CD4-positive, alpha-beta T cell treated with Interleukin-10 for 1 hour (primary cell): Measurements from ENCODE around the gene ECHS1.
"Not testable (repeated sequence)": the region's sequence is repeated elsewhere in the genome, so short reads cannot be mapped to it uniquely, and the experiment has no call there.

Experiments used
- DNase-seq: peaks from one replicate; pipeline ENCODE4 v3.0.0-alpha.2; 2020

The ECHS1 gene

DNA sequence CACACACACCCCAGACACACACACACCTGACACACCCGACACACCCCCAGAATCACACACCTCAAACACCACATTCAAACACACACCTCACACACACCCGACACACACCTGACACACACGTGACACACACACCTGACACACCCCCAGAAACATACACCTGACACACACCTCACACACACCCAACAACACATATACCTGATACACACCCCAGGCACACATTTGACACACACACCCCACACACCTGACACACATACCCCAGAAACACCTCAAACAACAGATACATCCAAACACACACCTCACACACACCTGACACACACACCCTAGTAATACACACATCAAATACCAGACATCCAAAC, 35.8 kb downstream of the ECHS1 start:
- DNase-seq: no peak

DNA sequence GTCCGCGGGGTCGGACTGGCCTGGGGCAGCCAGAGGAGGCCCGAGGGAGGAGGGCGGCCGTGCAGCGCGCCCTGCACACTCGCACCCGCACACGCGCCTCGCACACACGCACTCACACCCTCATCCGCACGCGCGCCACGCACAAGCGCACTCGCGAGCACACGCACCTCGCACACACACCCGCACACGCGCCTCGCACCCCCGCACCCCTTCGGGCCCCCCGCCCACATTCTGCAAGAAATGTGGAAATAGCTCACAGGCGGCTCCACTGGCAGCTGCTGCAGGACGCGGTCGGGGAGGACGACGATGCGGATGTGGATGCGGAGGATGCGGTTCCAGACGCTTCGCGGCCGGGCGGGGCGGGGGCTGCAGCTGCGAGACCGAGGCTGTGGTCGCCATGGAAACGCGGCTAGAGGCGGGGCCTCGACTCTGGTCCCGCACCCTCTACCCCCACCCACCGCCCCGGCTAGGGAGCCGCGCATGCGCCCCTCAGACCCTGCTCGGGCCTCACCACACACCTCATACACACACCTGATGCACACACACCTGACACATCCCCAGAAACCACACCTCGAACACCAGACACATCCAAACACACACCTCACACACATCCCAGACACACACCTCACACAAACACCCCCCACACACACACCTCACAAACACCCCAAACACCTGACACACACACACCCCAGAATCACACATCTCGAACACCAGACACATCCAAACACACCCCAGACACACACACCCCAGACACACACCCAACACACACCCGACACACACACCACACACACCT, 36.4 kb downstream of the ECHS1 start, which contains the start of gene CALY:
TSS of gene CALY (minus strand) at position 320 of the 793 bp plus-strand sequence. CDS start 7,907 bp downstream, outside the sequence.
- peak; percentile 92 for DNase-seq

DNA sequence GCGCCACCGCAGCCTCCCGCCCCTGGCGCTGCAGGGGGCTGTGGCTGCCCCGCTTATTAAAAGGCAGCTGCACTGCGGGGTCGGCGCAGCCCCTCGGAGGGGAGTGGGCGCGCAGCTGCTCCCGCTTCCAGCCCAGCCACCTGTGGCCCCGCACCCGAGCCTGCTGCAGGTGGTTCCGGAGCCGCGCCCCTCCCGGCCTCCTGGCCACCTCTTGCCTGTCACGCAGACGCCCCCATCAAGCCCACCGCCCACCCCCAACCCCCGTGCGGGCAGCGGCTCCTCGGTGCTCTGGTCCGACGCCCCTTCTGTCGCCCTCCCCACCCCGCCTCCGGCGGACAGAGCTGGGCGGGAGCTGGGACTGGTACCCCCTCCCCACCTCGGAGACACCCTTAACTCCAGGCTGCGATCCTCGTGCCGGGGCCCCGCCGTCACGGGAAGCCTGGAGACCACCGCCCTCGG, 37.0 kb downstream of the ECHS1 start:
- DNase-seq: no peak

DNA sequence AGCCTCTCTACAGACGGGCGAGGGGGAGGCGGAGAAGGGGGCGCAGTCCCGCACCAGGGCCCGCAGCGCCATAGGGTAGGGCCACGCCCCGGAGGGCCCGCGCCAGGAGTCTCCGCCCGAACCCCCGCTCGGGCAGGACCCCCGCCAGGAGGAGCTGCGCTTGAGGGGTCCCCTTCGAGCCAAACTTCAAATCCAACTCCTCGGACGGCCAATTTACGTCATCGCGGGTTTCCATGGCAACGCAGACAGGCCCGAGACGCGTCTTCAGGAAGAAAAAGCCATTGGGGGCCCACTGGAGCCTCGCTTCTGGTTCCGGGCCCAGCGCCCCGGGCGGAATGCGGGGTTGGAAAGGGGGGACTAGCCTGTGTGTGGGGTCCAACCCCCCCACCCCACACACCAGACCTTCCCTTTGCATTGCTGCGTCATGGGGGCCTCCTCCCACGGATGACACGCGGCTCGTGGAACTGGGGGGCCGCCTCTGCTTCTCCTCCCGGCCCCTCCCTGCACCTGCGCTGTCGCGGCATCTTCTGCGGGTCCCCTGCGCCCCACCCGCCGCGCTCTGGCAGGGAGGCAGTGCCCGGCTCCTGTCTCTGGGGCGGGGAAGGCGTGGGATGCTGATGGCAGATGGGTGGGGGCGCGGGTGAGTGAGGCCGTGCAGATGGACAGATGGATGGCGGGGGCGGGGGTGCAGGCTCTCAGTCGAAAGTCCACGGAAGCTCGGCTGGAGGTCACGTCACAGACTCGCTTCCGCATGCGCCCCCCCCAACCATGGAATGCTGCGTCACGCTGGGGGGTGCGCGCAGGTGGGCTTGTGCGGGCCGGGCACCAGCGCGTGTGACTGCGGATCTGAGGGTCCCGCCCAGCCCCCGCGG, 37.7 kb downstream of the ECHS1 start:
- peak; percentile 87 for DNase-seq

DNA sequence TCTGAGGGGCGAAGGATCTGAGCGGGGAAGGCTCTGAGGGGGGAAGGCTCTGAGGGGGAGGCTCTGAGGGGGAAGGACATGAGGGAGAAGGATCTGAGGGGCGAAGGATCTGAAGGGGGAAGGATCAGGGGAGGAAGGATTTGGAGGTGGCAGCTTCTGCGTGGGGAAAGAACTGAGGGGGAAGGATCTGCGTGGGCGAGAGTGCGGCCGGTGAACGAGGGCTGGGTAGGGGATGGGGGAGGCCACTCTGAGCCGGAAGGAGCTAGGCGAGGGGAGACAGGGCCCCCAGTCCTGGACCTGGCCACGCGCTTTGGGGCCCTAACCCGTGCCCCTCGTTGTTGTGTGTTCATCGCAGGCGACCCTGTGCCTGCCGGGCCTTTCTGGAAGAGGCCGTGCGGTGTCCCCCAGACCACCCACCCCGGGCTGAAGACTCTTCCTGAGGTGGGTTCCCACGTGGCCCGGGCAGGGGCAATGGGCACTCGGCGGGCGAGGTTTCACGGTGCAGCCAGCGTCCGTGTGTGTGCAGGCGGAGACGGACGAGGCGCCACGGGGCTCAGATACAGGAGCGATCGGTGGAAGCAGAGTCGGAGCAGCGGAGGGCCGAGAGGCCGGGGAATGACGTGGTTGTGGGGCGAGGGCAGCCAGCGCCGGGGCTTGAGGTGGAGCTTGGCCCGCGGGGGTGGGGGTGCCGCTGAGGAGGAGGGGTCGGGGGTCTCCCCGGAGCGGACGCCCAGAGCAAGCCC, 38.5 kb downstream of the ECHS1 start:
- peak; percentile 19 for DNase-seq

DNA sequence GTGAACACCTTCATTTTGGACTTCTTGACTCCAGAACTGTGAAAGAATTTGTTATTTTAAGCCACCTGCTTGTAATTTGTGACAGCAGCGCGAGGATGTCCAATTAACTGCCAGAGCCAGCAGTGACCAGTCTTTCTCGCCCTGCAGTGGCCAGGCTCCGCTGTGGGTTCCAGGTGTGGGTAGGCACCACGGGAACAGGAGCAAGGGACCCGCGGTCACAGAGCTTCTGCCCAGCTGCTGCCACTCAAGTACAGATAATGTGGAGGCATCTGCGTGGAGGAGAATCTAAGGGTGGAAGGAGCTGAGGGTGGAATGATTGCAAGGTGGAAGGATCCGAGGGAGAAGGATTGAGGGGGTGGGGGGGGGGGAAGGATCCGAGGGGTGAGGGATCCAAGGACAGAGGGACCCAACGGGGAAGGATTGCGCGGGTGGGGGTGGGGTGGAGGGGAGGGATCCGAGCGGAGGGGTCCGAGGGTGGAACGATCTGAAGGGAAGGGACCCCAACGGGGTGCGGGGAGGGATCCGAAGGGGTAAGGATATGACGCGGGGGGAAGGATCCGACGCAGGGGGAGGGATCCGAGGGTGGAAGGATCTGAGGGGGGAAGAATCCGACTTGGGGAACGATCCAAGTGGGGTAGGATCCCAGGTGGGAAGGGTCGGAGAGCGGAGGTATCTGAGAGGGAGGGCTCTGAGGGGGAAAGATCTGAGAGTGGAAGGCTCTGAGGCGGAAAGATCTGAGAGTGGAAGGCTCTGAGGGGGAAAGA, 40.0 kb downstream of the ECHS1 start:
- DNase-seq: no peak

DNA sequence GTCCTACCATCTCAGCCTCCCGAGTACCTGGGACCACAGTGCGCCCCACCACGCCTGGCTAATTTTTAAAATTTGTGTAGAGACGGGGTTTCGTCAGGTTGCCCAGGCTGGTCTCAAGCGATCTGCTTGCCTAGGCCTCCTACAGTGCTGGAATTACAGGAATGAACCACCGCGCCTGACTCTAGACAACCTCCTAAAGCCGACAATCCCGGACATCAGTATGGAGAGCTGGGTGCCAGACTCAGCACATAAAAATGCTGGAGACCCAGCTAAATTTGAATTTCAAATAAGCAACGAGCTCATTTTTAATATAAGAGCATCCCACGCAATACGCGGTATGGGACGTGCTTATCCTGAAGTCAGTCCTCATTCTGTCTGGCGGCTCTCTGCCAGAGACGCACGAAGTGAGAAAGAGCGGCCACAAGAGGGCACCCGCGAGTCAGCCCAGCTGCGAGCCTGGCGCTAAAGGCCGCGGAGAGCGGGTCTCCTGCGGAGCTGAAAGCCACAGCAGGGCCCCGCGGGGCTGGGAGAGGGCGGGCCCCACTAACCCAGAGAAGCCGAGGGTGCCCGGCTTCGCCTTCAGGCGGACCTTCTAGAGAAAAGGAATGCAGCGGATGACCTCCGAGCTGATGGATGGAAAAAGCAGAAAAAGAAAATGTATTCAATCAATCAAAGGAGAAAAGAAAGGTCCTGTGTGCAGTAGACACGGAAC, 43.5 kb downstream of the ECHS1 start:
- peak; percentile 88 for DNase-seq

DNA sequence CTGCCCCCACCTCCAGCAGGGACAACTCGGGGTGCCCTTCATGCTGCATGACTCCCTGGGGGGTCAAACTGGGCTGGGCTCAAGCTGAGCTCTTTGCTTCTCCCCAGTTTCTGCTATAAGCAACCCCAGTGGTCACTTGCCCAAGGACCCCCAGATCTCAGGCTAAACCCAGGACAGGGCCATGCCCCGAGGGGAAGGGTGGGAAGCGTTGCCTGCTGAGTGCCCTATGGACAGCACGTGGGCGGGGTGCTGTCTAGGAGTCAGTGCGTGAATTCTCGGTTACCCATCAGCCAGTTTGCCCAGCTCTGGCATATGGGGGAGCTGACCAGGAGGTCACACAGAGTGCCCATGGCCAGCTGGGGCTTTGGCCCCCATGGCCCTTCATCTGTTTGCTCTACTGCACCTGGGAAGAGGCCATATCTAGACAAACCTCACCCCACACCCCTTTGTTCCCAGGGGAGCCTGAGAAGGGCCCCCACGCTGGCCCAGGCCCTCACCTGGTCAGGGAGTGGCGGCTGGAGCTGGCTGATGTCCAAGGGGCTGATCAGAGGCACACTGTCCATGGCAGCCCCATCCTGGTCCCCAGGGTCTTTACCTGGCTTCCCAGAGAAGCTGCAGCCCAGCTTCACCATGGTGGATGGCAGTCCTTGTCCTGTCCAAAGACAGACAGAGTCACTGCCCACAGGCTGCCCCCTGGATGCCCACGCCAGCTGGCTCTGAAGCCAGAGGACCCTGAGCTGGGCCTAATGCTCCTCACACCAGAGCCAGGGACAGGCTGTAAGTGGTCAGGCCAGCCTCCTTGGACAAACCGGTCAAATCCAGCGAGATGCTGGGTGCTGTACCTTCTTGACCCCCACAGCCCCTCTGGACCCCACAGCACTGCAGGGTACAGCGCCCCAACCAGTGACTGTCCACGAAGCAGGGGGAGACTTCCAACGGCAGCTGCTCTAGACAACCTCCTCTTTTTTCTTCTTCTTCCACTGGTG, 44.5 kb downstream of the ECHS1 start:
- no peak for DNase-seq

DNA sequence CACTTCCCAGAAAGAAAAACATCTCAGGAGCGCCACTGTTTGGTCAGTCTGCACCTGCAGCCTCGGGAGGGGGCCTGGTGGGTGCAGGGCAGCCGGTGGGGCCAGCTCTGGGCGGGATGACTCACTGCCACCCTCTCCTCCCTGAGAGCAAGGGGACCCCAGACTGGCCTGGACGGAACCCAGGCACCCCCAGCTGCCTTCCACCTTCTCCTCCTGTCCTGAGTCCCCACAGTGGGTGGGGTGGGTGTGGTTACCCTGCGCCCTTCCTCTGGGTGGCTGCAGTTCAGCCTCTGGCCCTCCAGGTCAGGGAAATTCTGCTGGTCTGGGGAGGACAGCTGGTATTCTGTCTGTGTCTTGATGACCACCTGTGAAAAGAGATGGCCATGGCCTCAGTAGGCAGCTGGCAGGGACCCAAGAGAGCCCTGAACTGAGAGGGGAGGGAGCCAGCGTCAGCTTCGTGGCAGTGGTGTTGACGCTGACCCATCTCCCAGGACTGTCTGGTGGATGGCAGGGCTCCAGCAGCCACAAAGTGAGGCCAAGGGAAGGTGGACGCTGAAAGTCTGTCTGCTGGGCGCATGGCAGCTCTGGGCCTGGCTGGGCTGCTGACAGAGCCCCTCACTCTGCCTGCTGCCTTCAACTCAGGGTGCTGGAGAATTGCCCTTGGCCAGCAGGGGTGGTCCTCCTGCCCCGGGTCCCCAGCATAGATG, 45.4 kb downstream of the ECHS1 start:
- no peak for DNase-seq

DNA sequence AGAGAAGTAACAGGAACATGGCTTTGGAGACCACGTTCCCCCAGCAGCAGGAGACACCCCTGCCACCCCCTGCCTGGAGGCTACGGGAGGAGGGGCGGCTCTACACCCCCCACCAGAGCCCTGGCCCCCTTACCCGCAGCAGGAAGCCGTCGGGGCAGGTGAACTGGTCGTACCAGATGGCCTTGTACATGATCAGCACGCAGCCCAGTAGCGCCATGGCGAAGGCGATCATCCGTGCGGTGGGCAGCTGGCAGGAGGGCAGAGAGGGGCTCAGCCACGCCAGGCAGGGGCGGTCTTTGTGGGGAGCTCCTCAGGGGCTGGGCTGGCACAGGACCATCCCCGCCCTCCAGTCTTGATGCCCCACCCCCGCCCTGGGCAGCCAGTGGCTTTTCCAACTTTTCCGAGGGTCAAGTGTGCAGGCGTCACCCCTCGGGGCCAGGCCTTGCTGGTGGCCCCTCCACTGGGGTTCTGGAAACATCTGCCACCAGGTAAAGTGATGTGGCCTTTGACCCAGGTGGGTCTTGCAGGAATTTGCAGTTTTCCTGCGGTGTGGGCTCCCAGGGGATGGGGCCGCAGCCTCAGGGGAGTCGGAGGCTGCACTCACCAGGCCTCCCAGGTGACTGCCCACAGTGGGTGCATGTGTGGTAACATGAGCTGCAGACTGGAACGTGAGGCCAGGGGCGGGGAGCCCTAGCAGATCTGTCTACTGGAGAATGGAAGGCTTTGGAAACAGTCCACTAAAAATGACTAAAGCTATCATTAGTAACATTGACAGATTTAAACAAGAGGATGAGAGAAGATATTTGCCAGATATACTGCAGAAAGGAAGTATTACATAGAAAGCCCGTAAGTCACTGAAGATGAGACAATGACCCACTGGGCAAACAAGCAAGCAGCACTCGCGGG, 46.2 kb downstream of the ECHS1 start:
- DNase-seq: no peak

DNA sequence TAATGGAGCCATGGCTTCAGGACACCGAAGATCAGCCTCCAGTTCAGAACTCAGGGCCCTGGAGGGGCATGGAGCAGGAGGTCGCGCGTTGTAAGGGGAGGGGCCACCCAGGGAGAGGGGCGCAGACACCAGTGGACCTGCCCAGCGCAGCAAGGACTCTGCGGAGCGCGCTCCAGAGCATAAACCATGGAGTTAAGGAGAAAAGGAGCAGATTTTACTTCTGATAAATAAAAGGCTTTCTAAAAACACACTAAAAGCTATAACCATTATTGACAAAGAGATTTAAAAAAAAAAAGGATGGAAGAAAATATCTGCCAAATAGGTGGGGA, 47.0 kb downstream of the ECHS1 start:
- DNase-seq: no peak

DNA sequence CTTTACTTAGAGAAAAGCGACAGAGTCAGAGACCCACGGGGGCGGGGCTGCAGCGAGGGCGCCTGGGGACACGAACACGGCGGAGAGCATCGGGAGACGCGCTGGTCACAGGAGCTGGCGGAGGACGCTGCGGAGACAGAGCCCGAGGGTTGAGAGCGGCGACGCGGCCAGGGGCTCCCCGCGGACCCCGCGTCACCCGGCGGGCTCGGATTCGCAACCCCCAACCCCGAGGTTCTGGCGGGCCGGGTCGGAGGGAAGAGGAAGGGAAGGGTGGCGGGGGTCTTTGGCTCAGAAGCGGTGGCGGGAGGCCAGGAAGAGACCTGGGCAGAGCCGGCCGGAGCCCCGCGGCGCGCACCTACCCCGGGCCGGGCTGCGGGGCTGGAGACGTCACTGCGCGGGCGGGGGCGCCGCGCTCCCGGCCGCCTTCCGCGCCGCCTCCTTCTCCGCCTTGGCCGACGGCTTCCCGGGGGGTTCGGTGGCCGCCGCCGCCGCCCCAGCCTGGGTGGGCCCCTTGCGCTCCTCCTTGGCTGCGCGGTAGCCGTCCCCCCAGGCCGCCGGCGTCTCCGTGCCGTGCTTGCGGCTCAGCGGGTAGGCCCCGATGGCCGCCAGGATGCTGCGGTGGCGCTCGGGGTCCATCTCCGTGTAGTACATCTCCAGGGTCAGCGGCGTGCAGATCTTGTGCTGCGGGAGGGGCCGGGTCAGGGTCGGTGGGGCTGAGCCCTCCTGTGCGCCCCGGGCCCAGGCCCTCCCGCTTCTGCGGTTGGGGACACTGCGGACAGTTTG, 47.5 kb downstream of the ECHS1 start:
- peak; percentile 31 for DNase-seq

DNA sequence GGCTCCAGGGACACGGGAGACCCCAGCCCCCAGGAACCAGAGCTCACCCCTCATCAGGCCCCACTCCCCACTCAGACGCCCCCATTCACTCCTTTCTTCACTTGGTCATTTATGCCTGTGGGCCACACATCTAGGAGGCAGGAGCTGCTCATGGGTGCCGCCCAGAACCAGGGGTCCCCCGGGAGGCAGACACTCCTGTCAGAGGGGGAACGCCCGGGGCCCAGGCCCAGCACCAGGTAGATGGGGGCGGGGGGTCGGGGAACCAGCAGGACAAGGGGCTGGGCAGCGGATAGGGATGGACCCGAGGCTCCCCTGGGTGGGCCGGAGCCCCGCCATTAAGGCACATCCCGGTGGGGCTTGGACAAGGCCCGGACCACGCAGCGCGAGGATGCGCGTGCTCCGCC, 48.3 kb downstream of the ECHS1 start:
- DNase-seq: no peak

DNA sequence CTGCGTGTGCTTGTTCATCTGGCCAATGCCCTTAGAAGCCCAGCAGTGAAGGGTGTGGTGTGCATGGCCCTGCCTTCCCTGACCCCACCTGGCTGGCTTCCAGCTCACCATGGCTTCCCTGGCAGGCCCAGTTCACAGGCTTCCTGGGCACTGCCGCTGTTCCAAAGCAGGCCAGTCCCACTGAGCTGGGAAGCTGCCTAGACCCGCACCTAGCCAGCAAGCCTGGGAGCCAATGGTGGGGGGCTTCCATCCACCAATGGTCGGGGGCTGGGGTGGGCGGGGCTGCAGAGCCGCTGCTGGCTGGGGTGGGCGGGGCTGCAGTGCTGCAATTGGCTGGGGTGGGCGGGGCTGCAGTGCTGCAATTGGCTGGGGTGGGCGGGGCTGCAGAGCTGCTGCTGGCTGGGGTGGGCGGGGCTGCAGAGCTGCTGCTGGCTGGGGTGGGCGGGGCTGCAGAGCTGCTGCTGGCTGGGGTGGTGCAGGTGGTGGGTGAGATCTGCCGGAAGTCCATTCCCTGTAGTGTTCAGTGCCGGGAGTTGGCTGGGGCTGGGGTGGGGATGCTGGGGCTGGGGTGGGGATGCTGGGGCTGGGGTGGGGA, 48.9 kb downstream of the ECHS1 start:
- DNase-seq: peak; percentile 80

DNA sequence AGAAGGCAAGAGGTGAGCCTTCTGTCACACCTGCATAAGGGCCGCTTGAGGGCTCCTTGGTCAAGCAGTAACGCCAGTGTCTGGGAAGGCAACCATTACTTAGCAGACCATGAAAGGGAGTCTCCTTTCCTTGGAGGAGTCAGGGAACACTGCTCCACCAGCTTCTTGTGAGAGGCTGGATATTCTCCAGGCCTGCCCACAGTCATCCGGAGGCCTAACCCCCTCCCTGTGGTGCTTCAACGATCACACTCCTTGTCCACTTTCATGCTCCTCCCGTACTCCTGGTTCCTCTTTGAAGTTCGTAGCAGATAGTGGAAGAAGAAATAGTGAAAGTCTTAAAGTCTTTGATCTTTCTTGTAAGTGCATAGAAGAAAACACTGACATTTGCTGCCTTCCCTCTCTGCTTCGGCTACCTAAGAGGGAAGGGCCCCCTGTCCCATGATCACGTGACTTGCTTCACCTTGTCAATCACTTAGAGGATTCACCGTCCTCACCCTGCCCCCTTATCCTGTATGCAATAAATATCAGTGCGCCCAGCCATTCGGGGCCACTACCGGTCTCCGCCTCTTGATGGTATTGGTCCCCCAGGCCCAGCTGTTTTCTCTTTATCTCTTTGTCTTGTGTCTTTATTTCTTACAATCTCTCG, 51.0 kb downstream of the ECHS1 start:
- not testable (repeated sequence) for DNase-seq

DNA sequence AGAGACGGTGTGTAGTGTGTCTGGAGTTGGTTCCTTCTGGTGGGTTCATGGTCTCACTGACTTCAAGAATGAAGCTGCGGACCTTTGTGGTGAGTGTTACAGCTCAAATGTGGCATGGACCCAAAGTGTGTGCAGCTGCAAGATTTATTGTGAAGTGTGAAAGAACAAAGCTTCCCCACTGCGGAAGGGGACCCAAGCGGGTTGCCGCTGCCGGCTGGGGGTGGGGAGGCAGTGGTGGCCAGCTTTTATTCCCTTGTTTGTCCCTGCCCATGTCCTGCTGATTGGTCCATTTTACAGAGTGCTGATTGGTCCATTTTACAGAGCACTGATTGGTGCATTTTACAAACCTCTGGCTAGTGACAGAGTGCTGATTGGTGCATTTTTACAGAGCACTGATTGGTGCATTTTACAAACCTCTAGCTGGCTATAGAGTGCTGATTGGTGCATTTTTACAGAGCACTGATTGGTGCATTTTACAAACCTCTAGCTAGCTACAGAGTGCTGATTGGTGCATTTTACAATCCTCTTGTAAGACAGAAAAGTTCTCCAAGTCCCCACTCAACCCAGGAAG, 52.2 kb downstream of the ECHS1 start:
- DNase-seq: peak; percentile 16
